Mononuclear cell (primary cell): ENCODE data around the gene PCAT7. TPM values are rescaled to one million over a fixed set of nuclear protein-coding genes. Genes with fewer than 3 reads are reported as not detected.
"Not testable (repeated sequence)": the region's sequence is repeated elsewhere in the genome, so short reads cannot be mapped to it uniquely, and the experiment has no call there.

Source experiments
- H3K27me3 ChIP-seq: 2 replicates; pipeline ENCODE4 v1.6.0; 2011; ENCODE audit warnings: low read length, control low read depth; ENCODE audit not compliant: insufficient read depth
- H3K4me1 ChIP-seq: 2 replicates; pipeline ENCODE4 v1.5.1; 2011; ENCODE audit warnings: mild to moderate bottlenecking, low read length, control low read depth; ENCODE audit not compliant: insufficient read depth
- H3K4me3 ChIP-seq: 2 replicates; pipeline ENCODE4 v1.5.1; 2011; ENCODE audit warnings: mild to moderate bottlenecking, low read length, moderate library complexity
- H3K9me3 ChIP-seq: 2 replicates; pipeline ENCODE4 v1.5.1; 2011; ENCODE audit warnings: low read depth, mild to moderate bottlenecking, control low read depth, low read length
- total RNA-seq: library from RNA; depleted of rRNA; stranded (reverse); fragments of >200 nt; gene quantifications from one replicate; pipeline ENCODE4 v1.2.3, GENCODE V29; 2012

PCAT7 gene
- total RNA-seq, 1 donor = not detected

- not testable (repeated sequence) for H3K9me3 ChIP-seq, H3K4me1 ChIP-seq, H3K4me3 ChIP-seq, H3K27me3 ChIP-seq
Measured at GRCh38 chr9:94544335-94544734, 10.5 kb upstream of the PCAT7 start.

- peaks cover 10% of the 10 kb centered on the region for H3K27me3 ChIP-seq
Measured at GRCh38 chr9:94545940-94546339, 8.9 kb upstream of the PCAT7 start.

GRCh38 chr9:94553029-94553938, 1.6 kb upstream of the PCAT7 start:
- no peaks in the 10 kb centered on the region for H3K4me1 ChIP-seq

More at GRCh38 chr9:94545940-94546339, 8.9 kb upstream of the PCAT7 start:
- Histone ChIP-seq H3K4me3 (no peak overlapping the region), H3K4me1 (no peaks in the 10 kb centered on the region), H3K9me3 (no peaks in the 10 kb centered on the region)

GRCh38 chr9:94554078-94554438, 825 bp upstream of the PCAT7 start:
- peaks cover 3% of the 10 kb centered on the region for H3K27me3 ChIP-seq
- no peak overlapping the region for H3K4me3 ChIP-seq
- no peaks in the 10 kb centered on the region for H3K9me3 ChIP-seq
- no peaks in the 10 kb centered on the region for H3K4me1 ChIP-seq

More at GRCh38 chr9:94553029-94553938, 1.6 kb upstream of the PCAT7 start:
- peaks cover 3% of the 10 kb centered on the region for H3K27me3 ChIP-seq
- no peaks in the 10 kb centered on the region for H3K9me3 ChIP-seq
- no peak overlapping the region for H3K4me3 ChIP-seq

GRCh38 chr9:94557376-94557775, 2.5 kb downstream of the PCAT7 start:
- H3K27me3 ChIP-seq = no peaks in the 10 kb centered on the region
- H3K4me1 ChIP-seq = no peaks in the 10 kb centered on the region
- H3K4me3 ChIP-seq = no peak overlapping the region
- no peaks in the 10 kb centered on the region for H3K9me3 ChIP-seq

GRCh38 chr9:94560237-94560636, 5.4 kb downstream of the PCAT7 start:
- Histone ChIP-seq H3K9me3 (no peaks in the 10 kb centered on the region), H3K4me1 (no peaks in the 10 kb centered on the region), H3K4me3 (no peak overlapping the region), H3K27me3 (no peaks in the 10 kb centered on the region)

GRCh38 chr9:94563548-94563947, 8.7 kb downstream of the PCAT7 start:
- Histone ChIP-seq H3K9me3 (no peaks in the 10 kb centered on the region), H3K27me3 (no peaks in the 10 kb centered on the region), H3K4me3 (no peak overlapping the region), H3K4me1 (no peaks in the 10 kb centered on the region)

- not testable (repeated sequence) for H3K4me1 ChIP-seq, H3K4me3 ChIP-seq, H3K27me3 ChIP-seq, H3K9me3 ChIP-seq
Measured at GRCh38 chr9:94564279-94564678, 9.4 kb downstream of the PCAT7 start.

GRCh38 chr9:94566550-94566949, 11.7 kb downstream of the PCAT7 start:
- Histone ChIP-seq H3K4me1 (no peaks in the 10 kb centered on the region), H3K9me3 (no peaks in the 10 kb centered on the region), H3K4me3 (no peak overlapping the region), H3K27me3 (no peaks in the 10 kb centered on the region)

- Histone ChIP-seq H3K9me3 (no peaks in the 10 kb centered on the region), H3K27me3 (no peaks in the 10 kb centered on the region), H3K4me1 (no peaks in the 10 kb centered on the region), H3K4me3 (no peak overlapping the region)
Measured at GRCh38 chr9:94567271-94567670, 12.4 kb downstream of the PCAT7 start.

- H3K27me3 ChIP-seq = no peaks in the 10 kb centered on the region
- no peak overlapping the region for H3K4me3 ChIP-seq
- no peaks in the 10 kb centered on the region for H3K9me3 ChIP-seq
- no peaks in the 10 kb centered on the region for H3K4me1 ChIP-seq
Measured at GRCh38 chr9:94568250-94568889, 13.5 kb downstream of the PCAT7 start.

GRCh38 chr9:94568972-94569712, 14.3 kb downstream of the PCAT7 start:
- H3K9me3 ChIP-seq = no peaks in the 10 kb centered on the region
- no peaks in the 10 kb centered on the region for H3K4me1 ChIP-seq
- H3K27me3 ChIP-seq = no peaks in the 10 kb centered on the region
- no peak overlapping the region for H3K4me3 ChIP-seq

- no peak overlapping the region for H3K4me3 ChIP-seq
- peaks cover 10% of the 10 kb centered on the region for H3K4me1 ChIP-seq
- H3K27me3 ChIP-seq = no peaks in the 10 kb centered on the region
- H3K9me3 ChIP-seq = no peaks in the 10 kb centered on the region
Measured at GRCh38 chr9:94576131-94576530, 21.2 kb downstream of the PCAT7 start.

GRCh38 chr9:94577036-94577435, 22.2 kb downstream of the PCAT7 start:
- Histone ChIP-seq H3K27me3 (no peaks in the 10 kb centered on the region), H3K9me3 (no peaks in the 10 kb centered on the region)

GRCh38 chr9:94577571-94577970, 22.7 kb downstream of the PCAT7 start:
- H3K9me3 ChIP-seq = no peaks in the 10 kb centered on the region
- H3K4me1 ChIP-seq = peaks cover 10% of the 10 kb centered on the region
- H3K27me3 ChIP-seq = no peaks in the 10 kb centered on the region
- no peak overlapping the region for H3K4me3 ChIP-seq

More at GRCh38 chr9:94577036-94577435, 22.2 kb downstream of the PCAT7 start:
- Histone ChIP-seq H3K4me1 (peaks cover 10% of the 10 kb centered on the region), H3K4me3 (no peak overlapping the region)
